NCI-H526 (cell line): ENCODE measurements around the gene CUX1.
A peak's percentile ranks its signal among the peaks of the same experiment; 100 is the strongest.
"Not testable (repeated sequence)": the region's sequence is repeated elsewhere in the genome, so short reads cannot be mapped to it uniquely, and the experiment has no call there.

ENCODE experiments used
- DNase-seq, 2 experiments: peaks; one replicate each; lab custom pipeline; 2025; lab: John Stamatoyannopoulos, UW

CUX1 gene

DNA sequence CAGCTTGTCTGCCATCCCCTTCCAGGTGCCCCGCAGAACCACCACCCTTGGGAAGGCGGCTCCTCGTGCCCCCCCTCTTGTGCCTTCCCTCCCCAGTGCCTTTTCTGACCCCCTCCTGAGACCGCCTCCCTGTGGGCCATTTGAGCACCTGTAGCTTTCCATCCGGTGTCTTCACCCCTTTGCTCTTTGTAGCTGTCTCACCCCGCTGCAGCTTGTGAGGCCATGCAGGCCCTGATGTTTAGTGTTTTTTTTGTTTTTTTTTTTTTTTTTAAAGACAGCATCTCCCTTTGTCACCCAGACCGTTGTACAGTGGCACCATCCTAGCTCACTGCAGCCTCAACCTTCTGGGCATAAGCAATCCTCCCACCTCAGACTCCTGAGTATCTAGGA is 52.5 kb downstream of the CUX1 start:
- no peak for DNase-seq

DNA sequence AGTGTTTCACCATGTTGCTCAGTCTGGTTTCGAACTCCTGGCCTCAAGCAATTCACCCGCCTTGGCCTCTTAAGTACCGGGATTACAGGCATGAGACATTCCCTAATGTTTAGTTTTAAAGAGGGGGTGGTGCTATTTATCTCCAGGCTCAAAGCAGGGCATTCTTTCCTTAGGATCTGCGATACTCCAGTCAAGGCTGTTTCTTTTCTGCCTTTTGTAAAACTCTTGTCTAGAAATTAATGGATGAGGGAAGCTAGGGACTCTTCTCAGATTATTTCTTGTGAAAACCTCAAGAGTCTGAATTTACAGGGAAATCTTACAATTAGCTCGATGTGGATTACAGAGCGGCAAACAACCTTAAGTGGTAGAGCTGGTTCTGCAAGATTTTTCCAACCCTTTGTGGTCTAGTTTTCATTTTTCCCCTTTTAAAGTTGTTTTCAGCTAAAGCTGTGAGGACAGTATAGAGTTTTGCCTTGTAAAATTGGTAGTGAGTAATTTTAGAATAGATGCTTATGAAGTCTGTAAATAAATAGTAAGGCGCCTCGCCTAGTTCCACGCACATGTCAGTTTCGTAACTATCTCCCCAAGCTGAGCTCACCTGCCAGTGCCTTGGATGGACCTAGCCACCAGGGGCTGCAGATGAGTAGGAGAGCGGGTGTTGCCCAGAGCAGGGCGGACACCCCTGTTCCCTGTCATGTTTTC is 53.1 kb downstream of the CUX1 start:
- DNase-seq = peak; percentile 77 to 81

DNA sequence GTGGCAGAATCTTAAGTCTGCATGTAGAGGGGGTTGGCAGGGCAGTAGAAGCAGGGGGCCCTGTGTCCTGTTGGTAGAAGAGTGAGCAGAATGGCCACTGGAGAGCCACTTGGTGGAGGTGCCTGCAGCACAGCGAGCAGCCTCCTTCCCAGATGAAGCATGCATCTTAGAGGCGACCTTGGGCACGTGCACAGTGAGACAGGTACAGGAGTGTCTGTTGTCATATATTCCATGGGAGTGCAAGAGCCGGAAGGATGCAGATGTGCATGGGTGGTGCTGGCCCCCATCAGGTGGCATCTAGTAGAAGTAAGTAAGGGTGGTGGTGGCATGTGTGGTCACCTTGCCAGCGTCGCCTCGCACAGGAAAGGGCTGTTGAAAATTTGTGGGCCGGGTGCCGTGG is 53.9 kb downstream of the CUX1 start:
- DNase-seq = no peak

DNA sequence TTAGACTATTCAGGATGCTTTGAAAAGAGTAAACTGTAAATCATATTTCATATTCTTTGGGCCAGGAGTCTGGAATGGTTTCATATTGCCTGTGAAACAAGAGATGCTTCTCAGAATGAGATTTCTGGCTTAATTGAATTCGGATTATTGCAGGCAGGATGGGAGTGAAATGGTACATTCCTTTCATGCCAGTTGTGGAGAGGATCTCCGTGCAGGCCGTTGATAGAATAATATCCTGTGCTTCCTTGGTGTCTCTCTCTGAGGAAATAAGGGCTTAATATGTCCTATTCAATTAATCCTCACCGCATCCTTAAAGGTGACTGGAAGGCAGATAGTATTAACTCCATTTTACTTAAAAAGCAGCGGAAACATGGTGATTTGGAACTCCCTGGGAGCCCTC is 56.6 kb downstream of the CUX1 start:
- DNase-seq = no peak

DNA sequence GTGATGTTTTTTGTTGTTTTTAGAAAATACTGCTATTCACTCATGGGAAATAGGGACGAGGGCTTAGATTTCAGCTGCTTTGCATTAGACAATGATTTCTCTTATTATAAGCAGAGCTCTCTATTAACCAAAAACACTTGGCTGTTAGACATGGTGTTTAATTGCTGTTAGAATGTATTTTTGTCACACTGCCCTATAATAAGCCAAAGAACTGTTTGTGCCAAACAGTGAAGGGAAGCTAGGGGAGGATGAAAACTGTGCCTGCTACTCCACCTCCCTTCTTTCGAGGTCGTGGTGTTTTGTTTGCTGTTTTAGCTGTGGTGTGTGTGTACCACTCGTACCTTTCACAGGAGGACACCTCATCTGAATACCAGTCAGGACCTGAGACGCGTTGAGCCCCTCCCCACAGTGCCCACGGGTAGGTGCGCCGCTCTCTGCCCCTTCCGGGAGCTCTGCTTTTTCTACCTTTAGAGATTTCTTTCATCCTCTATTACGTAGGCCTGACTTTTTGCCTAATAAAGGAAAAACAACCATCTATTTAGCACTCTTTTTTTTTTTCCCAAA is 57.9 kb downstream of the CUX1 start:
- DNase-seq = peak; percentile 36 to 68

DNA sequence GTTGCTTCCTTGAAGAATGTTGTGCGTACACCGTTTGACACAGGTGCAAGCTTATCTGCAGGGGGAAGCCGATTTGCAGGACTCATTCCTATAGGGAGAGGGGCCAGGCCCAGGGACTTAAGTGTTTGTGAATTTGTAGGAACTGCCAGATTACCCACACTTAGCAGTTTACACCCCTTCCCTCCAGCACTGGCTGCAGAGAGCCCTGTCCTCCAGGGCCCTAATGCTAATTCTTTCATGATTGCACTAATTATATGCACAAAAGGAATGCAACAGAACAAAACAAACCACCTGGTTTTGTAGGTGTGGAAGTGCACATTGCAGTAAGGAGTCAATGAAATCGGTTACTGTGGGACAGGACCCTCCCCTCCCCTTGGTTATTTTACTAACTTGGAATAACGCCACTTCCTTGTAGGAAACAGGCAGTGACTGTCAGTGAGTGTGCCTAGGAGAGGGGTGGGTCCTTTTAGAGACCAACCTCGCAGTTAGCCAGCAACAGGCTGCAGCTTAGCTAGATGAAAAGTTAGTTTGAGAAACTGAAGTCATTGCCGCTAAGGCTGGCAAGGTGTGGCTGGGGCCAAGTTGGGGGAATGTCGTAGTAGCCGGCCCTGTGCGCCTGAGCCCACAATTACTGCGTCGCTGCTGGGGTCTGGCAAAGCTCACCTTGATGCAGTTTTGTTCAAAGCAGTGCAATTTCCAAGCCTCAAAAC is 60.6 kb downstream of the CUX1 start:
- DNase-seq = no peak

DNA sequence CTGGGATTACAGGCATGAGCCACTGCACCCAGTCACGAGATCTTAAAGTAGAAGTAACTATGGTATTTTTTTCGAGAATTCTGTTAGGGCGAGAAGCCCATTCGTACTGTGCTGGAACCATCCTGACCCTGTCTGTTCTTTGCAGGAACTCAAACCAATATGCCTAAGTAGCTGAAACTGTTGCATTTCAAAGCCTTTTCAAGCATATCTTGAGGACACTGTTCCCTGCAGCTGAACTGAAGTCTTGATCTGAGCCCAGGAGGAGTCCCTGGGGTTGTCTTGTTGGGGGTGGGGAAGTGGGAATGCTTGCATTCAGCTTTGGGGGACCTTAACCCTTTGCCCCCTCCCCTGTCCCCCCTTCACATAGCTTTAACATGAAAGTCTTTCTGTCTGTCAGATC is 61.5 kb downstream of the CUX1 start:
- DNase-seq = no peak

DNA sequence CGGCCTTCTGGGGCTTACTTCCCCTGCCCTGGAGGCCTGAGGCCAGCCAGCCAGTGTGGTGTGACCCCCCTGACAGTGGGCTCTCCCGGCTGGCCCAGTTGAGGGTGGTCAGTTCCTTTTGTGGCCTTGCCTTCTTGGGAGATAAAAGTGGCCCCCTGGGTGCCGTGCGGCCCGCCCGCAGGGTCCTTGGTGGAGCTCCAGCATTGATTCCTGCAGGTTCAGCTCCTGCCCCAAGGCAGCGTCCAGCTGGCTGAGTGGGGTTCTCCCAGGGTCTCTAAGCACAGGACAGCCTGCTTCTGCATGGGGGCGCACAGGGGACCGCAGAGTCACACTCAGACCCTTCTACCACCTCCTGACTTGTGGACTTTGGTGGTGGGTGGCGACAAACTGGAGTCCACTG is 62.1 kb downstream of the CUX1 start:
- no peak for DNase-seq

DNA sequence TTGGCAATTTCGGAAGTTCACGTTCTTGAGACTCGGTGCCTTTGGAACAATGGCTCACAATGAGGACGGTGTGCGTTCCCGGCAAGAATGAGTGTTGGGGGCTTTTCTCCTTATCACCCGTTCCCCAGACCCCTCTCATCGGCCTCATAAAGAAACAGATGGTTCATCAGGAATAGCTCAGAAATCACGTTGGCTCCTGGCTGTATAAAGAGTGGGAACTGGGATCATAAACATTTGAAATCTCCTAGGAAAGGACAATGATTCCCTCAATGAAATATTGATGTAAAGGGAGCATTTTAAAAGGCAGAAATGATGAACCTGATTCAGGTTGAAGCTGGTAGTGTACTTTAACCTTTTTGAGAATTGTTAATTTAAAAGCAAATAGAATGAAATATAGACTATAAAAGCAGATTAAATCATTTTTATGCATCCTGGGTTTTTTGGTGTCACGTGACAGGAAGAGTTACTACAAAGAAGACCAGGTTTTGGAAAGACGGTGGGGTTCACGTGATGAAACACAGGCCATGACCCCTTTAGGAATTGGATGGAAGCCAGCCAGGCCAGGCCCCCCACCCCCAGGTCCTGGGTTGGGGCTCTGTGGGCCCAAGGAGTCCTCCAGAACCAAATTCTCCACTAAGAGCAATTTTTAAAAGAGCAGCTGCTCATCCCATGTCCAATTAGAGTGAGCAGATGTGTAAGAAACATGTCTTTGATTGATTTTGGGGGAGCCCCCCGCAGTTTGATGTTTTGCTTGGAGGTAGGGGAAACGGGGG is 63.0 kb downstream of the CUX1 start:
- no peak for DNase-seq

DNA sequence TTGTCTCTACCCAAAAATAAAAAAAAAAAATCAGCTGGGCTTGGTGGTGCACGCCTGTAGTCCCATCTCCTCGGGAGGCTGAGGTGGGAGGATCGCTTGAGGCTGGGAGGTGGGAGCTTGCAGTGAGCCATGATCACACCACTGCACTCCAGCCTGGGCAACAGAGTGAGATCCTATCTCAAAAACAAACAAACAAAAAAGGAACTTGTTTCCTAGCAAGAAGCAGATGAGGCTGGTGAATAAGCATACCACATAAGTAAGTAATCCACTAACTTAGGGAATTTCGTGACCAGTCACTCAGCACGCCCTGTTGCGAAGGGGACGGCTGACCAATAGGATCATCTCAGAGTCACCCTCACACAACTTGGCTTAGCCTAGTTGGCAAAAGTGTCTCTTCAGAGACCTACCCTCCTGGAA is 64.6 kb downstream of the CUX1 start:
- no peak for DNase-seq

DNA sequence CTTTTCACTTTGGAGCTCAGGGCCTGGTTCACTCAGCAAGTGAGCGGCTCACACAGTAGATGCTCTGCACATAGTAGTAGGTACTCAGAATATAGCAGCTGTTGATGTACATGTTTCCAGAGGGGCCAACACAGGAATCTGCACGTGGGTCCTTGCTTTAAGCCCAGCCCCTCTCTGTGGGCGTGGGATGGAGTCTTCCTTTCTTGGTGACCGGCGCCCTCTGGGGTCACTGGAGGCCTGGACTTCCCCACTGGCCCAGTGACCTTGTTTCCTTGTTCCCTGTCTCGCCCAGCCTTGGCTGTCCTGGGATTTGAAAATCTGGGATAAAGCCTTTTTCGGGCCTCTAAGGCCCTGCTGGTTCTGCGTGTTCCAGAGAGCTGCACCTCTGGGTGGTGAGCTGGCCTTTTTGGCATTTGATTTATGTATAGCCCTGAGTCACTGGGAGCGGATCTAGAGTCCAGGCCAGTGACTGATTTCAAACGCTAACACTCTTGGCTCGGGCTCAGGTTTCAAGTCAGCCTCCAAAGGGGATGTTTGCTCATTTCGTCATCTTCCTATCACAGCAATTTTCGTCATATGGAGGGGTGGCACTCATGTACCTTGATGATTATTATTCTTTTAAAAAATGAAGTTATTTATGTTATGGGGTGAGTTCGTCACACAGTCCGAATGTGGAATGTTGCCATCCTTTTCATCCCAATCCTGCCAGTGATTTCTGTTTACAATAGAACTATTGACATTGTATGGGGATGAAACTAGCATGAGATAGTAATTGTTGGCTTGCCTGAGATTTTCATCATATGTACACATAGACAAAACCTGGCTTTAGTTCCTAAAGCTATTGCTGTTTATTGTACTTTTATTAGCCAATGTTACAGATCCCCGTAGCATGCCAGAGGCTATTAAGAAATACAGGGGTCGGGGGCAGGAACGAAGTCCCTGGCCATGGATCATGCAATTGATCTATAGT is 65.5 kb downstream of the CUX1 start:
- peak in 1 of 2 experiments; percentile 33 for DNase-seq

DNA sequence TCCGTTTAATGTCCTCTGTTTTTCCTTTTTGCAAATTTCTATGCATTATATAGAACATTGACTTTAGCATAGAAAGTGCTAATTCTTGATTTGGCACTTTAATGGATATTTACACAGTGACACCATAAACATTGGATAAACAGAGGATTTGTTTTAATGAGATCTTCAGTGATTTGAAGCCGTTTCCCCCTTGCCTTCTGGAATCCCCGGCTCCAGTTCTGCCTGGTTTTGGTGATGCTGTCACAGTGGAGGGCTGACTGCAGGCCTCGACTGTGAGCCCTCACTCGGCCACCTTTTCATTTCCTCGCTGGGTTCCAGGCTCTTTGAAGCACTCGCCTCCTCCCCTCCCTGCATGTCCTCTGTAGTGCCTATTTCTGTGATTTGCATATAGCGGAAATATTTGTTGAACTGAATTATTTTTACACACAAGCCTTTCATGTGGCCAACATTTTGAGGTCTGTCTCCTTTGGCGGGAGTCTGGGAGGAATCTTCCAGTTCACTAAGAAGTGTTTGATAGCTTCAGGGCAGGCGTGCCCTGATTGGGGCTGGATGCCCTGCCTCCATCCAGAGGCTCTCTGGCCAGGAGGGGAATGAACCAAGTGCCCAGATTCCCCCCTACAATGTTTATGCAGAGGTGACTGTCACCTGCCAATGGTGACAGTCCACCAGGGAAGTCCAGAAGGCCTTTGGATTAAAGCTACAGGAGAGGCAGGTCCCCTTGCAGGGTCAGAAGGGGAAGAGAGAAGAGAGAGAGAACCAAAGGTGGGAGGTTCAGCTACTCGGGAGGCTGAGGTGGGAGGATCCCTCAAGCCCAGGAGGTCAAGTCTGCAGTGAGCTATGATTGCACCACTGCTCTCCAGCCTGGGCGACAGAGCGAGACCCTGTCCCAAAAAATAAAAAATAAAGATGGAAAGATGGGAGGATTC is 67.5 kb downstream of the CUX1 start:
- DNase-seq = peak; percentile 23 to 53

DNA sequence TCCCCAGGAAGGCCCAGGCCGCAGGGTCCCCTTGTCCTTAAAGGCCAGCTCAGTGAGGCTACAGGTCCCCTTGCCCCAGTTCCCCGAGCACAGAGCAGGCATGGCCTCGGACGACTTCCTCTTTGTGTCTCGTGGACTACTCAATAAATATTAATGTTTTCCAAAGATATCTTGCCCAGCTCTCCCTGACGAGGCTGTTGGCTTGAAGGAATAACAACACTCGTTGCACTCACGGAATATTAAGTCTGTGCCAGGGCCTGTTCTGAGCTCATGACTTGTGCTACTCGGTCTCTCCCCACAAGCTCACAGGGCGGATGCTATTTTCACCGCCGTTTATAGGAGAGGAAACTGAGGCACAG is 68.2 kb downstream of the CUX1 start:
- DNase-seq = no peak

DNA sequence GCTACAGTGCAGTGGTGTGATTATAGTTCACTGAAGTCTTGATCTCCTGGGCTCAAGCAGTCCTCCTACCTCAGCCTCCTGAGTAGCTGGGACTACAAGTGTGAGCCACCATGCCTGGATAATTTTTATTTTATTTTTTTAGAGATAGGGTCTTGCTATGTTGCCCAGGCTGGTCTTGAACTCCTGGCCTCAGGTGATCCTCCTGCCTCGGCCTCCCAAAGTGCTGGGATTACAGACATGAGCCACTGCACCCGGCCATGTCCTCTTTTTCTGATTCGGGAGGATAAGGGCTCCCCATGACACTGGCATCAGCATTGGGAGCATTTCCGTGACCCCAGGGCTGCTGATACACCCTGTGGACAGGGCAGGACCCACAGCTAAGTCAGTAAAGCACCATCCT is 69.9 kb downstream of the CUX1 start:
- DNase-seq = not testable (repeated sequence)

DNA sequence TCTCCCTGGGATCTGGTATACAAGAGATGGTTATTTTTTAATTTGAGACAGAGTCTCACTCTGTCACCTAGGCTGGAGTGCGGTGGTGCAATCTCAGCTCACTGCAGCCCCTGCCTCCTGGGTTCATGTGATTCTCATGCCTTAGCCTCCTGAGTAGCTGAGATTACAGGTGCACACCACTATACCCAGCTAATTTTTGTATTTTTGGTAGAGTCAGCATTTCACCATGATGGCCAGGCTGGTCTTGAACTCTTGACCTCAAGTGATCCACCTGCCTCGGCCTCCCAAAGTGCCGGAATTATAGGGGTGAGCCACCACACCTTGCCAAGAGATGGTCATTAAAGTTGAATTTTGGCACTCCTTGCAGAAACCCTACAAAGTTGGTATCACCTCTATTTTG is 71.1 kb downstream of the CUX1 start:
- DNase-seq = not testable (repeated sequence)

DNA sequence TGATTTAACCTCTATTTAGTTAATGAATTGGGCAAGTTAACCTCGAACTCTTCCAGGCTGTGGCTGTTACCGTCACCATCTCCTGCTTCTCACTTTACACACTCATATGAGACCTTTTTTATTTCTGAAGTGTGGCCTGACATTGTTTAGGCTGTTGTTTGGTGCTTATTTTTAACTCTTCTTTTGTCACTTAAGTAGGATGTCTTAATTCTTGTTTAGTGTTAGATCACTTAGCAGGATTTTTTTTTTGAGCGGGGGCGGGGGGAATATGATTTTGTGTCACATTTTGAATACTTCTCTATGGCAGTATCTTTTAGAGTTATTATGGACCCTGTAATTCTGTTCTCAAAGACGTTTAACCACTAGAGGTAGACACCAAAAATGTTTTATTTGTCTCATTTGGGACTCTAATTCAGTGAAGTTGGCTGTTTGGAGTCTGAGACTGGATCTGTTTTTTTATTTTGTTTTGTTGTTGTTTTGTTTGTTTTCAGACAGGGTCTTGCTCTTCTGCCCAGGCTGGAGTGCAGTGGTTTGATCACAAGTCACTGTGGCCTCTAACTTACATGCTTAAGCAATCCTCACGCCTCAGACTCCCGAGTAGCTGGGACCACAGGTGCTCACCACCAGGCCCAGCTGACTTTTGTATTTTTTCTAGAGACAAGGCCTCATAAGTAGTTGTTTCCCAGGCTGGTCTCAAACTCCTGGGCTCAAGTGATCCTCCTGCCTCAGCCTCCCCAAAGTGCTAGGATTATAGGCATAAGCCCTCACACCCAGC is 73.5 kb downstream of the CUX1 start:
- DNase-seq = no peak

DNA sequence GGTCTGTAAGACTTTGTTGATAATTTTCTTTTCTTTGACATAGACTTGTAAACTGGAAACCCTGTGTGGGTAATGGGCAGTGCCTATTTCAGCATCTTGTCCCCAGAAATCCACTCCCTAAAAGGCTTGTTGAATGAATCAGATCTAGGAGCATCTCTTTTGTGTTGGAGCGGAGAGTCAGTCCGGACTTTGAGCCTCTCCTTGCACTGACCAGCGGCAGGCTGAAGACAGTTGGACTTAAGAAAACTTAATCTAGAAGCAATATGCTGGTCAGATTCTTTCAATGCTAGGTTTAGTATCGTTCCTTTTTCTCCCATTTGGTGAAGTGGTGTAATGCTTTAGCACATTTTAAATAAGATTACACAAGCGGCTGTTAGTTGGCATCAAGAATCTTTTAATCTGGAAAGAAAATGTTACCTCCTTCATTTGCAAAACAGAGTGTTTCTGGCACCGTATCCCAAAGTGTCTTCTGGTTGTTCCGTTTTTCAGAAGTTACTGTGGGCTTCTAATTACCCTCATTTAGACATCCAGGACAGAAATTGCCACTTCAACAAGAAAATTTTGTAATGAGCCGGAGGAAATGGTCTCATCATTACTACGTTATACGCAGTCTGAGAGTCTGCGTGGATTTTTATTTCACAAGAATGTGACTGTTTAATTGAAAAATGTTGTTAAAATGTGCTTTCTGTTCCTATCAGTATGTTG is 74.7 kb downstream of the CUX1 start:
- no peak for DNase-seq

DNA sequence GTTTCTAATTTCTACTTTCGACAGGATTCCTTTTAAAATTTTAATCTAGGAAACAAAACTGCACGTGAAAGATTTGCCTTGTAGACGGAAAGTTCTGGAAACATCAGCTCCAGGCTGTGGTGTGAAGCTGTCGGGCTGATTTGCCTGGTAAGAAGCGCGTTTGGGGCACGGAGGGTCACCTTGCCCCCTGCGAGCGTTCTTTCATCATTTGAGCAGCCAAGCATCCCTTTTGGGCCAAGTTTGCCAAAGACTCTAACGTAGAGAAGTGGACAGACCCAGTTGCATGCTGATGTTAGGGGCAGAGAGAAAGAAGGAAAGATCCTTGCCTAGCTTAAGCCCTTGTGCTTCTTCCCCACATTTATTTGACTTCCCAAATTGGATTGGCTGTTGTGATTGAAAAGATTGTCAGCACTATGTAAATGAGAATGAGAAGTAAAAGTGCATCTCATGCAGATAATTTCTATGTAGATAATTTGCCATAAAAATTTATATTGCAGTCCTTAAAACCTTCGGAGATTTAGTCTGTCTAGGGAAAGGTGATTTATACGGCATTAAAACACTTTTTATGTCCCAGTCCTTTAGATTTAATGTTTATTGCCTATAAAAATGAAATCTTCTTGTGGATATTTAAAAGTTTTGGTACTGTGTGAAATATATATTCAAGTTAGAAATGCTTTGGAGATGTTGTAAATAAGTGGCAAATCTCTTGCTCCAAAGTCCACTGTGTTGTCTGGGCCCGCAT is 76.1 kb downstream of the CUX1 start:
- DNase-seq = no peak
